Measurements from ENCODE around the gene ZNF688.
A peak's percentile ranks its signal among the peaks of the same experiment; 100 is the strongest.

Gene ZNF688

GRCh38 chr16:30557957-30558788, 13.3 kb downstream of the ZNF688 start, which contains the start of gene ZNF764:
ZNF764 (minus strand) TSS chr16:30558374; CDS start chr16:30558182, 192 bp downstream.
- Histone ChIP-seq H3K4me3 (ENCODE audit: low read depth in 1 of 5, low read length in 5 of 5) (peak within 1 kb of the TSS; percentile 71 to 88 (median 78)), H3K27ac (ENCODE audit: low read depth, low read length) (peak within 1 kb of the TSS; percentile 89), H3K4me1 (ENCODE audit: control insufficient read depth in 5 of 5, insufficient read depth in 5 of 5, low read length in 5 of 5) (peaks cover 0 to 32% (median 23%) of the 10 kb centered on the region in 5 donors), H3K27me3 (ENCODE audit: control insufficient read depth in 5 of 5, insufficient read depth in 4 of 5, low read length in 5 of 5) (no peaks in the 10 kb centered on the region), H3K36me3 (ENCODE audit: control insufficient read depth in 5 of 5, insufficient read depth in 5 of 5, low read length in 5 of 5) (peaks cover 0 to 32% (median 21%) of the 10 kb centered on the region in 5 donors), H3K9ac (ENCODE audit: low read length in 5 of 5) (peak within 1 kb of the TSS; percentile 48 to 98 (median 92)), H3K9me3 (ENCODE audit: control insufficient read depth in 5 of 5, low read length in 5 of 5) (no peaks in the 10 kb centered on the region)

- peaks cover 0 to 36% (median 21%) of the 10 kb centered on the region in 5 donors for H3K36me3 ChIP-seq (ENCODE audit: control insufficient read depth in 5 of 5, insufficient read depth in 5 of 5, low read length in 5 of 5)
- no peaks in the 10 kb centered on the region for H3K27me3 ChIP-seq (ENCODE audit: control insufficient read depth in 5 of 5, insufficient read depth in 4 of 5, low read length in 5 of 5)
- H3K27ac ChIP-seq (ENCODE audit: low read depth, low read length): peak overlapping the region; percentile 89
- H3K4me3 ChIP-seq (ENCODE audit: low read depth in 1 of 5, low read length in 5 of 5): peak overlapping the region; percentile 71 to 88 (median 78)
- H3K9ac ChIP-seq (ENCODE audit: low read length in 5 of 5): peak overlapping the region; percentile 48 to 98 (median 92)
- no peaks in the 10 kb centered on the region for H3K9me3 ChIP-seq (ENCODE audit: control insufficient read depth in 5 of 5, low read length in 5 of 5)
- H3K4me1 ChIP-seq (ENCODE audit: control insufficient read depth in 5 of 5, insufficient read depth in 5 of 5, low read length in 5 of 5): peaks cover 0 to 32% (median 23%) of the 10 kb centered on the region in 5 donors
Measured at GRCh38 chr16:30557707-30557956, 13.9 kb downstream of the ZNF688 start.

- Histone ChIP-seq H3K4me1 (ENCODE audit: control insufficient read depth in 5 of 5, insufficient read depth in 5 of 5, low read length in 5 of 5) (peaks cover 0 to 24% (median 17%) of the 10 kb centered on the region in 5 donors), H3K4me3 (ENCODE audit: low read depth in 1 of 5, low read length in 5 of 5) (no peak overlapping the region), H3K27me3 (ENCODE audit: control insufficient read depth in 5 of 5, insufficient read depth in 4 of 5, low read length in 5 of 5) (no peaks in the 10 kb centered on the region), H3K36me3 (ENCODE audit: control insufficient read depth in 5 of 5, insufficient read depth in 5 of 5, low read length in 5 of 5) (peaks cover 0 to 36% (median 21%) of the 10 kb centered on the region in 5 donors), H3K9ac (ENCODE audit: low read length in 5 of 5) (no peak overlapping the region), H3K9me3 (ENCODE audit: control insufficient read depth in 5 of 5, low read length in 5 of 5) (no peaks in the 10 kb centered on the region), H3K27ac (ENCODE audit: low read depth, low read length) (no peak overlapping the region)
Measured at GRCh38 chr16:30556125-30556473, 15.4 kb downstream of the ZNF688 start.

- Histone ChIP-seq H3K27ac (ENCODE audit: low read depth, low read length) (no peak overlapping the region), H3K4me1 (ENCODE audit: control insufficient read depth in 5 of 5, insufficient read depth in 5 of 5, low read length in 5 of 5) (peaks cover 0 to 21% (median 14%) of the 10 kb centered on the region in 5 donors), H3K9me3 (ENCODE audit: control insufficient read depth in 5 of 5, low read length in 5 of 5) (no peaks in the 10 kb centered on the region), H3K36me3 (ENCODE audit: control insufficient read depth in 5 of 5, insufficient read depth in 5 of 5, low read length in 5 of 5) (peaks cover 0 to 36% (median 21%) of the 10 kb centered on the region in 5 donors), H3K4me3 (ENCODE audit: low read depth in 1 of 5, low read length in 5 of 5) (no peak overlapping the region), H3K9ac (ENCODE audit: low read length in 5 of 5) (no peak overlapping the region), H3K27me3 (ENCODE audit: control insufficient read depth in 5 of 5, insufficient read depth in 4 of 5, low read length in 5 of 5) (no peaks in the 10 kb centered on the region)
Measured at GRCh38 chr16:30555315-30556124, 16.0 kb downstream of the ZNF688 start.

GRCh38 chr16:30554557-30555314, 16.8 kb downstream of the ZNF688 start:
- H3K27ac ChIP-seq (ENCODE audit: low read depth, low read length): no peak overlapping the region
- H3K9ac ChIP-seq (ENCODE audit: low read length in 5 of 5): no peak overlapping the region
- H3K4me3 ChIP-seq (ENCODE audit: low read depth in 1 of 5, low read length in 5 of 5): no peak overlapping the region
- peaks cover 0 to 21% (median 14%) of the 10 kb centered on the region in 5 donors for H3K4me1 ChIP-seq (ENCODE audit: control insufficient read depth in 5 of 5, insufficient read depth in 5 of 5, low read length in 5 of 5)
- no peaks in the 10 kb centered on the region for H3K27me3 ChIP-seq (ENCODE audit: control insufficient read depth in 5 of 5, insufficient read depth in 4 of 5, low read length in 5 of 5)
- H3K36me3 ChIP-seq (ENCODE audit: control insufficient read depth in 5 of 5, insufficient read depth in 5 of 5, low read length in 5 of 5): peaks cover 0 to 36% (median 21%) of the 10 kb centered on the region in 5 donors
- H3K9me3 ChIP-seq (ENCODE audit: control insufficient read depth in 5 of 5, low read length in 5 of 5): no peaks in the 10 kb centered on the region

- Histone ChIP-seq H3K4me3 (ENCODE audit: low read depth in 1 of 5, low read length in 5 of 5) (no peak overlapping the region), H3K9ac (ENCODE audit: low read length in 5 of 5) (peak overlapping the region in 1 of 5 donors; percentile 3), H3K4me1 (ENCODE audit: control insufficient read depth in 5 of 5, insufficient read depth in 5 of 5, low read length in 5 of 5) (peaks cover 0 to 17% (median 10%) of the 10 kb centered on the region in 5 donors), H3K27me3 (ENCODE audit: control insufficient read depth in 5 of 5, insufficient read depth in 4 of 5, low read length in 5 of 5) (no peaks in the 10 kb centered on the region), H3K9me3 (ENCODE audit: control insufficient read depth in 5 of 5, low read length in 5 of 5) (no peaks in the 10 kb centered on the region), H3K27ac (ENCODE audit: low read depth, low read length) (no peak overlapping the region), H3K36me3 (ENCODE audit: control insufficient read depth in 5 of 5, insufficient read depth in 5 of 5, low read length in 5 of 5) (peaks cover 0 to 36% (median 21%) of the 10 kb centered on the region in 5 donors)
Measured at GRCh38 chr16:30553393-30553899, 18.1 kb downstream of the ZNF688 start.

GRCh38 chr16:30552956-30553355, 18.6 kb downstream of the ZNF688 start:
- Histone ChIP-seq H3K27ac (ENCODE audit: low read depth, low read length) (no peak overlapping the region), H3K9ac (ENCODE audit: low read length in 5 of 5) (peak overlapping the region in 1 of 5 donors; percentile 3), H3K9me3 (ENCODE audit: control insufficient read depth in 5 of 5, low read length in 5 of 5) (no peaks in the 10 kb centered on the region), H3K4me3 (ENCODE audit: low read depth in 1 of 5, low read length in 5 of 5) (no peak overlapping the region), H3K4me1 (ENCODE audit: control insufficient read depth in 5 of 5, insufficient read depth in 5 of 5, low read length in 5 of 5) (peaks cover 0 to 17% (median 10%) of the 10 kb centered on the region in 5 donors), H3K36me3 (ENCODE audit: control insufficient read depth in 5 of 5, insufficient read depth in 5 of 5, low read length in 5 of 5) (peaks cover 0 to 36% (median 21%) of the 10 kb centered on the region in 5 donors), H3K27me3 (ENCODE audit: control insufficient read depth in 5 of 5, insufficient read depth in 4 of 5, low read length in 5 of 5) (no peaks in the 10 kb centered on the region)

- H3K27ac ChIP-seq (ENCODE audit: low read depth, low read length): no peak overlapping the region
- H3K36me3 ChIP-seq (ENCODE audit: control insufficient read depth in 5 of 5, insufficient read depth in 5 of 5, low read length in 5 of 5): peaks cover 0 to 36% (median 21%) of the 10 kb centered on the region in 5 donors
- no peak overlapping the region for H3K9ac ChIP-seq (ENCODE audit: low read length in 5 of 5)
- H3K9me3 ChIP-seq (ENCODE audit: control insufficient read depth in 5 of 5, low read length in 5 of 5): no peaks in the 10 kb centered on the region
- no peak overlapping the region for H3K4me3 ChIP-seq (ENCODE audit: low read depth in 1 of 5, low read length in 5 of 5)
- no peaks in the 10 kb centered on the region for H3K27me3 ChIP-seq (ENCODE audit: control insufficient read depth in 5 of 5, insufficient read depth in 4 of 5, low read length in 5 of 5)
- peaks cover 0 to 6% (median 0%) of the 10 kb centered on the region in 5 donors for H3K4me1 ChIP-seq (ENCODE audit: control insufficient read depth in 5 of 5, insufficient read depth in 5 of 5, low read length in 5 of 5)
Measured at GRCh38 chr16:30551781-30552180, 19.7 kb downstream of the ZNF688 start.

GRCh38 chr16:30548416-30549253, 22.9 kb downstream of the ZNF688 start:
- H3K4me3 ChIP-seq (ENCODE audit: low read depth in 1 of 5, low read length in 5 of 5): no peak overlapping the region
- no peak overlapping the region for H3K27ac ChIP-seq (ENCODE audit: low read depth, low read length)
- peaks cover 0 to 3% (median 0%) of the 10 kb centered on the region in 5 donors for H3K4me1 ChIP-seq (ENCODE audit: control insufficient read depth in 5 of 5, insufficient read depth in 5 of 5, low read length in 5 of 5)
- no peak overlapping the region for H3K9ac ChIP-seq (ENCODE audit: low read length in 5 of 5)
- no peaks in the 10 kb centered on the region for H3K27me3 ChIP-seq (ENCODE audit: control insufficient read depth in 5 of 5, insufficient read depth in 4 of 5, low read length in 5 of 5)
- peaks cover 0 to 8% (median 0%) of the 10 kb centered on the region in 5 donors for H3K36me3 ChIP-seq (ENCODE audit: control insufficient read depth in 5 of 5, insufficient read depth in 5 of 5, low read length in 5 of 5)
- no peaks in the 10 kb centered on the region for H3K9me3 ChIP-seq (ENCODE audit: control insufficient read depth in 5 of 5, low read length in 5 of 5)

Data from subcutaneous abdominal adipose tissue (tissue), 5 donors.